ACC112 (cell line): ENCODE data around the gene ADGRG2.

ENCODE experiments used
- H2AFZ ChIP-seq: fragments of 200-600 bp; sonication (generic); one replicate; pipeline ENCODE4 v1.6.0; 2017; ENCODE audit warnings: antibody characterized with exemption, low read length; ENCODE audit not compliant: unreplicated experiment
- H3K27ac ChIP-seq: fragments of 200-600 bp; sonication (generic); 2 replicates; pipeline ENCODE4 v1.5.1; 2014; ENCODE audit warnings: low read depth, mild to moderate bottlenecking, antibody characterized with exemption, low read length, moderate library complexity
- H3K27me3 ChIP-seq: fragments of 200-600 bp; sonication (generic); 2 replicates; pipeline ENCODE4 v1.6.1; 2014; ENCODE audit warnings: mild to moderate bottlenecking, antibody characterized with exemption, low read length, moderate library complexity, mixed read lengths; ENCODE audit not compliant: insufficient read depth
- H3K36me3 ChIP-seq: fragments of 200-600 bp; sonication (generic); 2 replicates; pipeline ENCODE4 v1.6.1; 2016; ENCODE audit warnings: mild to moderate bottlenecking, antibody characterized with exemption, low read length, moderate library complexity, mixed read lengths; ENCODE audit not compliant: insufficient read depth
- H3K4me1 ChIP-seq: fragments of 200-600 bp; sonication (generic); one replicate; pipeline ENCODE4 v1.6.1; 2016; ENCODE audit warnings: low read length, mixed read lengths; ENCODE audit not compliant: insufficient read depth, unreplicated experiment, control insufficient read depth
- H3K4me3 ChIP-seq: fragments of 200-600 bp; sonication (generic); 2 replicates; pipeline ENCODE4 v1.5.1; 2014; ENCODE audit warnings: mild to moderate bottlenecking, low read depth, low read length
- H3K79me2 ChIP-seq: fragments of 200-600 bp; sonication (generic); one replicate; pipeline ENCODE4 v1.6.0; 2016; ENCODE audit warnings: low read length; ENCODE audit not compliant: control insufficient read depth, unreplicated experiment, insufficient read depth

Gene ADGRG2

DNA sequence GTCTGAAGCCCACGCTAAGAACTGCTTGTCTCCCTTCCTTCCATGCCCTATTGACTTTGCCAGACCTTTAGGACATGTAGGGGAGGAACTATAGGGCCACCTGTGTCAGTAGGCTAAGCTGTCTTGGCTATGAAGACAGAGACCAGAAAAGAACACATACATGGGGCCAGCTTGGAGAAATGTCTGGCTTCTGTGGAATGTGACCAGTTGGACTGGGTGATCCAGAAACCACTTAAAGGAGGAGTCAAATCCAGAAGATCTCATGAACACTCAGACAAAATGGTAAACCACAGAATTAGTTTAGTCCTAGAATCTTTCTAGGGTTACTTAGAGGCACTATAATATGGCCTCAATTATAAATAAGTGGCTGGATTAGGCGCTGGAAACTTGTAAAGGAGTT is 180.4 kb downstream of the ADGRG2 start:
- H3K4me3 ChIP-seq: no peak overlapping the region
- H3K79me2 ChIP-seq: no peaks in the 10 kb centered on the region
- H2AFZ ChIP-seq: no peak overlapping the region
- H3K27ac ChIP-seq: no peak overlapping the region
- 0 out of 2 replicates have a peak, but pooled peaks cover 5% of the 10 kb centered on the region for H3K36me3 ChIP-seq
- H3K27me3 ChIP-seq: no peaks in the 10 kb centered on the region
- no peaks in the 10 kb centered on the region for H3K4me1 ChIP-seq
